AG04450 (cell line): ENCODE data around the gene DCTN2. TPM values are rescaled to one million over a fixed set of nuclear protein-coding genes. Genes with fewer than 3 reads are reported as not detected.

Experiments used
- CTCF ChIA-PET: fragments of 300-600, 350-600 bp; formaldehyde crosslinking; extraction: SDS; loops from one replicate; lab custom pipeline; 2022; ENCODE audit warnings: antibody characterized with exemption, inconsistent platforms; lab: Charles Lee
- POLR2A ChIA-PET: fragments of 350-600 bp; formaldehyde crosslinking; extraction: SDS; loops from one replicate; lab custom pipeline; 2021; ENCODE audit warnings: antibody characterized with exemption, inconsistent platforms; lab: Yijun Ruan, JAX
- DNase-seq: peaks from one replicate; pipeline ENCODE4 v3.0.0-alpha.2; 2011; ENCODE audit warnings: low read depth, low spot score
- H3K27ac ChIP-seq: one replicate; pipeline ENCODE4 v1.5.1; 2012; ENCODE audit warnings: low read depth, low read length, control low read depth
- H3K27me3 ChIP-seq: one replicate; pipeline ENCODE4 v1.6.0; 2012; ENCODE audit warnings: low read length; ENCODE audit not compliant: control insufficient read depth, insufficient read depth
- H3K4me3 ChIP-seq: 2 replicates; pipeline ENCODE4 v1.5.1; 2011; ENCODE audit warnings: mild to moderate bottlenecking, low read depth, low read length, control low read depth
- H3K9me3 ChIP-seq: 2 replicates; pipeline ENCODE4 v1.5.1; 2012; ENCODE audit warnings: low read length; ENCODE audit not compliant: control insufficient read depth, insufficient read depth
- polyA plus RNA-seq: library from polyadenylated mRNA; depleted of rRNA; stranded (reverse); fragments of >200 nt; gene quantifications from 2 replicates; pipeline ENCODE4 v1.2.3, GENCODE V29; 2011
- TF ChIP-seq, protein P1 (sequence below): IDR thresholded peaks from 2 replicates; pipeline ENCODE4 v1.5.1; 2011; ENCODE audit warnings: low read depth, low read length, control low read depth, inconsistent platforms

The DCTN2 gene
- polyA plus RNA-seq, 1 experiment: 160 TPM

DNA sequence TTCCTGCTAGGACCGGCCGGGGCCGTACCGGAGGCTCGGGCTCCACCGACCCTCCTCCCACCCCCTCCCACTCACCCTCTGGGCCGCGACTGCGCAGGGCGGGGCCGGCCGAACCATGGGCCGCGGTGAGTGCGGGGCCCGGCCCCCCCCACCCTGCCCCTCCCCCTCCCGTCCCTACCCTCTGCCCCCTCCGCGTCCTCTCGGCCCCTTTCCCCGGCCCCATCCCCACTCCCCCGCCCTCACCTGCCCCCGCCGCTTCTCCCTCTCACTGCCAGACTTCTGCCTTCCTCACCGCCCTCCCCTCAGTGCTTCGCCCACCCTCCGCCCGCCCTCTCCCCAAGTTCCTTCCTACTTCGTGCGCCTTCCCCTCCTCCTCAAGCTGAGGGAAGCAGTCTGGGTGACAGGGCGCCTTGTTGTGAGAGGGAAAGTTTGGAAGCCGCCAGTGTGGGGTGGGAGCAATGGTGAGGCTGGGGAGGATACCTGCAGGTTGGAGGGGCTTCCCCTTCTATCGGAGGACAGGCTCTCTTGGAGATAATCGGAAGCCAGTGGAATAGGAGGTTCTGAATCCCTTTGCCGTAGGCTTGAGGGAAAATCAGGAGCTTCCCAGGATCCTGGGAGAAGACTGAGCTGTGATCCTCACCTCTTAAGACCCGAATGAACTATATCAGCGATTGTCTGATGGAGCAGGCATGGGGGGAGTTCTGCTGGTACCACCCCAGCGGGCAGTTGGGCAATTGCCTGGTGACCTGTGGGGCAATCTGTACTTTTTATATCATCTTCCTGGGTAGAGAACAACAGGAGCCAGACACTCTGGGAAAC is 23.9 kb downstream of the DCTN2 start:
- no peak for DNase-seq
- Histone ChIP-seq H3K27me3 (no peaks in the 10 kb centered on the region), H3K9me3 (peaks cover 5% of the 10 kb centered on the region; the same call in 1 of the 2 replicates), H3K27ac (peak overlapping the region; percentile 78), H3K4me3 (peak overlapping the region; percentile 93)
- TF ChIP-seq, protein P1, sequence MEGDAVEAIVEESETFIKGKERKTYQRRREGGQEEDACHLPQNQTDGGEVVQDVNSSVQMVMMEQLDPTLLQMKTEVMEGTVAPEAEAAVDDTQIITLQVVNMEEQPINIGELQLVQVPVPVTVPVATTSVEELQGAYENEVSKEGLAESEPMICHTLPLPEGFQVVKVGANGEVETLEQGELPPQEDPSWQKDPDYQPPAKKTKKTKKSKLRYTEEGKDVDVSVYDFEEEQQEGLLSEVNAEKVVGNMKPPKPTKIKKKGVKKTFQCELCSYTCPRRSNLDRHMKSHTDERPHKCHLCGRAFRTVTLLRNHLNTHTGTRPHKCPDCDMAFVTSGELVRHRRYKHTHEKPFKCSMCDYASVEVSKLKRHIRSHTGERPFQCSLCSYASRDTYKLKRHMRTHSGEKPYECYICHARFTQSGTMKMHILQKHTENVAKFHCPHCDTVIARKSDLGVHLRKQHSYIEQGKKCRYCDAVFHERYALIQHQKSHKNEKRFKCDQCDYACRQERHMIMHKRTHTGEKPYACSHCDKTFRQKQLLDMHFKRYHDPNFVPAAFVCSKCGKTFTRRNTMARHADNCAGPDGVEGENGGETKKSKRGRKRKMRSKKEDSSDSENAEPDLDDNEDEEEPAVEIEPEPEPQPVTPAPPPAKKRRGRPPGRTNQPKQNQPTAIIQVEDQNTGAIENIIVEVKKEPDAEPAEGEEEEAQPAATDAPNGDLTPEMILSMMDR: no peak
- POLR2A ChIA-PET: interaction anchor here (1.2 to 1.4 kb wide), 2 partner anchors 9 to 11 kb away, joined by 3 to 8 read pairs; no protein-coding TSS in a partner anchor
- CTCF ChIA-PET: no interaction called here

DNA sequence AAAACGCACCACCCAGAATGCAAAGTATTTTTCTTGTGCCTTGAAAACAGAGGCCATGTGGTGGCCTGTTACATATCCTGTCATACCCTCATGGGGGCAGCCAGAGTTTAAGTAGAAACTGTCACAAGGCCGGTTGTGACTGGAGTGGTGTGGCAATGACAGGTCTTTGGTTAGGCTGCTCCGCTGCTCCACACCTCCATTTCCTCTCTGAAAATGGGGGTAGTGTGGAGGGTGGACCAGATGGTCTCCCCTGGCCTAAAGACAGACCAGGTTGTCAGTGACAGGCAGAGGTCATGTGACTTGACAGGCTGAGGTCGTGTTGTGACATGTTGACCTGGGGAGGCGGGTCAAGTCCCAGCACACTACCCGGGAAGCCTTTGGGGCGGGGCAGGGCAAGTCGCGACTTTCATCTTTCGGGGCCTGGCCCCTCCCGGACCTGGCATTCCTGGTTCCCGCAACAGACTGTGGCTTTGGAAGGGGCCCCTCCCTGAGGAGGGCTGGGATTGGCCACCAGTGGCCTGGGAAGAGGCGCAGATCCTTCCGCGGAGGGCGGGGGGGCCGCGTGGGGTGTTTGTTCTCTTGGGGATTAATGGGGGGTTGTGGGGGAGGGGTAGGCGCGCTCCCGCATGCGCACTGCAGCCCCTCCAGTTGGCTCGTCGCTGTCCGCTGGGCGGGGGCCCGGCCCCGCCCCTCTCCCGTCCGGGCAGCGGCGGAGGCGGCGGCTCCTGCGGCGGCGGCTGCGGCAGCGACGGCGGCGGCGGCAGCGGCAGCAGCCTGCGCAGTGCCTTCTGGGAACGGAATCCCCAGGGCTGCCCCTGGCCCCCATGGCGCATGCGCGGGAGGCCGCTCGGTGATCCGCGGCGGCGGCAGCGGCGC is 24.7 kb downstream of the DCTN2 start, which contains the start of gene MBD6:
Gene MBD6 (plus strand): TSS at position 814 of the 876 bp plus-strand sequence. CDS start 1,480 bp downstream, outside the sequence.
- ChIA-PET POLR2A (no interaction called here), CTCF (no interaction called here)
- no peaks in the 10 kb centered on the region for H3K27me3 ChIP-seq
- peak within 1 kb of the TSS; percentile 93 for H3K4me3 ChIP-seq
- H3K9me3 ChIP-seq: peaks cover 5% of the 10 kb centered on the region; the same call in 1 of the 2 replicates
- TF ChIP-seq, protein P1: no peak
- peak; percentile 89 for DNase-seq
- H3K27ac ChIP-seq: peak within 1 kb of the TSS; percentile 98

DNA sequence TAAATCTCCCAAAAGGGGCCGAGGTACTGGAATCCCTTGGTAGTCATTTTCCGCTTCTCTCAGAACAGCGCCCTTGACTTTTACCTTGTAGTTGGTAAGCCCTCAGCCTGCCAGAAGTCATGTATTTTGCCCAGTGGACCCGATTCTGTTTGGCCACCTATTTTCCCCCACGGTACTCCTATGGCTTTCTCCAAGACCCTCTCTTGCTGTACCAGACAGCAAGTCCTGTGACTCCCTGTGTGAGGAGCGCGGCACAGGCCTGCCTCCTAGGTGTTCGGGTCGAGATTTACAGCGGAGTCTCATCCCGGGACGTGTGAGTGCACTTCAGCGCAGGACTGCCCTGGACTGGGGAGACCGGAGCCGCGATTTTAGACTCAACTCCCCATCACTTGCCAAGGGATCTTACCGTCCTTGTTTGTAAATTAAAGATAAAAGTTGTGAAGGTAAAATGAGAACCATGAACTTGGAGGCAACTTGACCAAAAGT is 25.4 kb downstream of the DCTN2 start:
- TF ChIP-seq, protein P1: no peak
- POLR2A ChIA-PET: no interaction called here
- Histone ChIP-seq H3K27me3 (no peaks in the 10 kb centered on the region), H3K4me3 (peak overlapping the region; percentile 13; the same call in 1 of the 2 replicates), H3K9me3 (peaks cover 5% of the 10 kb centered on the region; the same call in 1 of the 2 replicates), H3K27ac (peak overlapping the region; percentile 98)
- CTCF ChIA-PET: interaction anchor here (0.7 kb wide), 1 partner anchor 80 kb away, joined by 6 read pairs; no protein-coding TSS in a partner anchor
- no peak for DNase-seq

DNA sequence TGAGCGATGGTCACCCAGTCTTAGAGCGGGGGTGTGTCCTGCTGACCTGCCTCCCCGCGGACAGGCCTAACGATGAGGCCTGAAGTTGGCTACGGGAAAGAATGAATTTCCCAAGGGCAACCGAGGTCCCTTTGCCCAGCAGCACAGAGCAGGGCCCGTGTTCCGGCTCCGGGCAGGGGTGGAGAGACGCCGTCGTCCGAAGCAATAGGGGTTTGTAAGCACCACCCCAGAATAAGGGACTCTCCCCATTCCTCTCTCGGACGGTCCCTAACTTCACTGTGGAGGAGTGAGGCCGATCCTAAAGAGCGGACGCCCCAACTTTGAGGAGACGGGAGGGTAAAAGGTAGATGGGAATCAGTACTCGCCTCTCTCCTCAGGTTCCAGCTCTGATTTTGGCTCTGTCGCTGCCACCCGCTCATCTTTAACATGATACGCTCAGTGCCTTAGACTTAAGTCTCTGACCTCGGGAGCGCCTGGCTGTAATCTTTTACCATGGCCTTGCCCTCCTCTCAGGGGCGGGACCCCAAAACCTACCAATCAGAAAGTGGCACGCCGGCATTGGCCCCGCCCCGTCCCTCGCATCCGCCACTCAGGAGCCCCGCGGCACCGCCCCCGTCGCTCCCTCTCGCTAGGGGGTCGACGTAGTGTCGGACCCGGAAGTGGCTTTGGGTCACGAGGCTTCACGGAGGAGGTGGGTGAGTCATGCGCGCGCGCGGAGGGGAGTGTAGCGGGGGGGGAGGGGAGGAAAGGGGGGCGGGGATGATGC is 26.8 kb downstream of the DCTN2 start, which contains the start of gene DDIT3:
Gene DDIT3 (minus strand): TSS at position 462 of the 766 bp plus-strand sequence. CDS start 3,108 bp downstream, outside the sequence.
- H3K9me3 ChIP-seq: peaks cover 5% of the 10 kb centered on the region; the same call in 1 of the 2 replicates
- CTCF ChIA-PET: interaction anchor here (1.1 kb wide), 1 partner anchor 62 kb away, joined by 5 read pairs; no protein-coding TSS in a partner anchor
- H3K27me3 ChIP-seq: no peaks in the 10 kb centered on the region
- peak within 1 kb of the TSS; percentile 100 for H3K4me3 ChIP-seq
- peak within 1 kb of the TSS; percentile 98 for H3K27ac ChIP-seq
- DNase-seq: peak; percentile 98
- POLR2A ChIA-PET: interaction anchor here (0.6 to 1.5 kb wide), 8 partner anchors 17 to 1357 kb away, joined by 3 to 10 read pairs (median 4); partner anchors contain the start of genes ARHGEF25 and DCTN2
- TF ChIP-seq, protein P1: no peak
